NCI-H748 treated with DMSO at 0.1 percent for 48 hours (cell line): ENCODE data around the gene KRR1.
"Not testable (repeated sequence)": the region's sequence is repeated elsewhere in the genome, so short reads cannot be mapped to it uniquely, and the experiment has no call there.

ENCODE experiments used
- DNase-seq: peaks from one replicate; lab custom pipeline; 2025; lab: John Stamatoyannopoulos, UW

Gene KRR1

GRCh38 chr12:75525263-75525662 lies 13.9 kb upstream of the KRR1 start:
- no peak for DNase-seq

GRCh38 chr12:75522124-75522523 lies 10.7 kb upstream of the KRR1 start:
- DNase-seq, result not testable (repeated sequence)

- not testable (repeated sequence) for DNase-seq
These were observed 9.8 kb upstream of the KRR1 start for GRCh38 chr12:75521224-75521623.

GRCh38 chr12:75509621-75510020 lies 1.8 kb downstream of the KRR1 start:
- DNase-seq, result no peak

GRCh38 chr12:75508159-75508558 lies 3.2 kb downstream of the KRR1 start:
- no peak for DNase-seq

- no peak for DNase-seq
These were observed 4.3 kb downstream of the KRR1 start for GRCh38 chr12:75507086-75507485.

GRCh38 chr12:75505706-75506312 lies 5.6 kb downstream of the KRR1 start:
- DNase-seq, result no peak

- DNase-seq, result no peak
These were observed 7.5 kb downstream of the KRR1 start for GRCh38 chr12:75503866-75504265.

GRCh38 chr12:75503459-75503858 lies 8.0 kb downstream of the KRR1 start:
- DNase-seq, result no peak

GRCh38 chr12:75491169-75491568 lies 20.2 kb downstream of the KRR1 start:
- no peak for DNase-seq

GRCh38 chr12:75489613-75490210 lies 21.7 kb downstream of the KRR1 start:
- DNase-seq, result no peak

GRCh38 chr12:75489187-75489586 lies 22.2 kb downstream of the KRR1 start:
- no peak for DNase-seq

GRCh38 chr12:75488553-75488952 lies 22.9 kb downstream of the KRR1 start:
- no peak for DNase-seq

- DNase-seq, result no peak
These were observed 24.1 kb downstream of the KRR1 start for GRCh38 chr12:75487308-75487707.

- DNase-seq, result not testable (repeated sequence)
These were observed 27.0 kb downstream of the KRR1 start for GRCh38 chr12:75484450-75484849.

- no peak for DNase-seq
These were observed 28.0 kb downstream of the KRR1 start for GRCh38 chr12:75483431-75483830.

GRCh38 chr12:75482646-75483045 lies 28.8 kb downstream of the KRR1 start:
- no peak for DNase-seq

- no peak for DNase-seq
These were observed 29.6 kb downstream of the KRR1 start for GRCh38 chr12:75481774-75482173.

GRCh38 chr12:75481013-75481705 lies 30.2 kb downstream of the KRR1 start:
- no peak for DNase-seq

GRCh38 chr12:75480469-75480949 lies 30.9 kb downstream of the KRR1 start, which contains the start of gene GLIPR1:
GLIPR1 (plus strand) TSS chr12:75480755; CDS start chr12:75480881, 126 bp downstream.
- no peak for DNase-seq

- DNase-seq, result no peak
These were observed 31.4 kb downstream of the KRR1 start for GRCh38 chr12:75479963-75480461.

GRCh38 chr12:75478116-75478794 lies 33.2 kb downstream of the KRR1 start:
- no peak for DNase-seq
